Ishikawa (cell line): ENCODE data around the gene TBCD.
A peak's percentile ranks its signal among the peaks of the same experiment; 100 is the strongest.

Experiments
- CEBPB ChIP-seq: IDR thresholded peaks from 2 replicates; pipeline ENCODE4 v1.6.1; 2012
- CREB1 ChIP-seq: IDR thresholded peaks from 2 replicates; pipeline ENCODE4 v1.6.1; 2012; ENCODE audit warnings: low read depth
- EGR1 ChIP-seq: IDR thresholded peaks from 2 replicates; pipeline ENCODE4 v1.6.1; 2012
- EP300 ChIP-seq: IDR thresholded peaks from 2 replicates; pipeline ENCODE4 v1.6.1; 2012; ENCODE audit warnings: borderline replicate concordance
- FOXM1 ChIP-seq: IDR thresholded peaks from 2 replicates; pipeline ENCODE4 v1.6.1; 2012; ENCODE audit warnings: low read depth, borderline replicate concordance
- NFIC ChIP-seq: IDR thresholded peaks from 2 replicates; pipeline ENCODE4 v1.6.1; 2012
- RAD21 ChIP-seq: IDR thresholded peaks from 2 replicates; pipeline ENCODE4 v1.6.1; 2012; ENCODE audit warnings: low read depth
- TAF1 ChIP-seq: IDR thresholded peaks from 2 replicates; pipeline ENCODE4 v1.6.1; 2012; ENCODE audit warnings: low read depth, mild to moderate bottlenecking
- TCF12 ChIP-seq: IDR thresholded peaks from 2 replicates; pipeline ENCODE4 v1.6.1; 2012; ENCODE audit warnings: low read depth
- TEAD4 ChIP-seq: IDR thresholded peaks from 2 replicates; pipeline ENCODE4 v1.6.1; 2012
- YY1 ChIP-seq: IDR thresholded peaks from 2 replicates; pipeline ENCODE4 v1.6.1; 2012; ENCODE audit warnings: low read depth
- ZBTB7A ChIP-seq: IDR thresholded peaks from 2 replicates; pipeline ENCODE4 v1.6.1; 2012; ENCODE audit warnings: low read depth
- TF ChIP-seq, protein P1 (sequence below): IDR thresholded peaks from 2 replicates; pipeline ENCODE4 v1.6.1; 2012
- TF ChIP-seq, protein P2 (sequence below): IDR thresholded peaks from 2 replicates; pipeline ENCODE4 v1.6.1; 2012
- TF ChIP-seq, protein P3 (sequence below): IDR thresholded peaks from 2 replicates; pipeline ENCODE4 v1.6.1; 2012; ENCODE audit warnings: low read depth, mild to moderate bottlenecking

Gene TBCD

DNA sequence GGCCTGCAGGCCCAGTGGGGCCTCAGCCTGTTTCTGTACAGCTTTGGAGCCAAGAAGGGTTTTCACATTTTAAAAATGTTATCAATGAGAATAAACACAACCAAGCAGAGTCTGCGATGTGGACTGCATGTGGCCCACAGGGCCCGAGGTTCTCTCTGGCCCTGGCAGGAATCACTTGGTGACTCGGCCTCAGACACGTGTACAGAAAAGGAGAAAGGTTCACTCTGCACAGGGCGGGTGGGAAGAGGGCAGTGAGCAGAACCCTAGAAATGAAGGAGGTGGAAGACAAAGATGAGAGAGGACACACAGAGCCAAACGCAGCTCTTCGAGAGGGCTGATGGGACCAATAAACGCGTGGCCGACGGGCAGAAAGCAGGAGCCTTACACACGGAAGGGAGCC is 99.5 kb downstream of the TBCD start:
- TF ChIP-seq ZBTB7A (no peak), FOXM1 (no peak), EP300 (no peak), TCF12 (no peak), CREB1 (no peak), YY1 (no peak), TEAD4 (no peak), RAD21 (no peak), NFIC (no peak)
- TF ChIP-seq, protein P1, sequence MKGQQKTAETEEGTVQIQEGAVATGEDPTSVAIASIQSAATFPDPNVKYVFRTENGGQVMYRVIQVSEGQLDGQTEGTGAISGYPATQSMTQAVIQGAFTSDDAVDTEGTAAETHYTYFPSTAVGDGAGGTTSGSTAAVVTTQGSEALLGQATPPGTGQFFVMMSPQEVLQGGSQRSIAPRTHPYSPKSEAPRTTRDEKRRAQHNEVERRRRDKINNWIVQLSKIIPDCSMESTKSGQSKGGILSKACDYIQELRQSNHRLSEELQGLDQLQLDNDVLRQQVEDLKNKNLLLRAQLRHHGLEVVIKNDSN, result no peak

DNA sequence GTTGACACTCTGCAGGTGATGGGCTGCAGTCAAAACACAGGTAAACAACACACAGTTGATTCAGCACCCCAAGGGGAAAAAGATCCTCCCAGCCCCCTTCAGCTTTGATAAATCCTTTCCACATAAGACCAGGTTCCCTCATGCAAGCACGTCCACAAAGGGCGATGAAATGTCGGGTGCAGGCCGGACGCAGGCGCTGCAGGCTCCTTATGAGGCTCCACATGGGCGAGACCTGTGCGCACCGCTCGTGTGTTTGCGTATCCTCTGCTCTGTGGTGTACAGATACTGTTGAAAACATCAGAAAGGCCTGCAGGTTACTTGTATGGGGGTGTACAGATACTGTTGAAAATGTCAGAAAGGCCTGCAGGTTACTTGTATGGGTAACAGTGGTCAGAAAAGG is 102.4 kb downstream of the TBCD start:
- no peak for TF ChIP-seq FOXM1
- no peak for TF ChIP-seq CREB1
- no peak for TF ChIP-seq ZBTB7A
- TF ChIP-seq, protein P2, sequence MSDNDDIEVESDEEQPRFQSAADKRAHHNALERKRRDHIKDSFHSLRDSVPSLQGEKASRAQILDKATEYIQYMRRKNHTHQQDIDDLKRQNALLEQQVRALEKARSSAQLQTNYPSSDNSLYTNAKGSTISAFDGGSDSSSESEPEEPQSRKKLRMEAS, result no peak
- TF ChIP-seq CEBPB, result no peak
- TF ChIP-seq EGR1, result no peak
- no peak for TF ChIP-seq TAF1
- no peak for TF ChIP-seq TCF12
- no peak for TF ChIP-seq NFIC
- TF ChIP-seq, protein P1, result no peak

DNA sequence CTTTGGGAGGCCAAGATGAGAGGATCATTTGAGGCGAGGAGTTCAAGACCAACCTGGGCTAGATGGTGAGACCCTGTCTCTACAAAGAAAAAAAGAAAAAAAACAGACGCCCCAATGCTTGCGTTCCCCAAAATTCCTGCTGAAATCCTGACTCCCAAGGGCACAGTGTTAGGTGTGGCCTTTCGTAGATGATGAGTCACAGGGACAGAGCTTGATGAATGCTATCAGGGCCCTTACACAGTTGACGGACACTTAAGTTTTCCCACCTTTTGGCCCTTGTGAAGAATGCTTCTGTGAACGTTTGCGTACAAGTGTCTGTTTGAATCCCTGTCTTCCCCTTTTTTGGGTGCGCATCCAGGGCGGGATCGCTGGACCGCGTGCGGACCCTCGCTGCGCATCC is 104.5 kb downstream of the TBCD start:
- TF ChIP-seq EGR1, result no peak
- no peak for TF ChIP-seq TEAD4
- TF ChIP-seq NFIC, result no peak
- no peak for TF ChIP-seq YY1
- TF ChIP-seq TAF1, result no peak
- TF ChIP-seq, protein P3, sequence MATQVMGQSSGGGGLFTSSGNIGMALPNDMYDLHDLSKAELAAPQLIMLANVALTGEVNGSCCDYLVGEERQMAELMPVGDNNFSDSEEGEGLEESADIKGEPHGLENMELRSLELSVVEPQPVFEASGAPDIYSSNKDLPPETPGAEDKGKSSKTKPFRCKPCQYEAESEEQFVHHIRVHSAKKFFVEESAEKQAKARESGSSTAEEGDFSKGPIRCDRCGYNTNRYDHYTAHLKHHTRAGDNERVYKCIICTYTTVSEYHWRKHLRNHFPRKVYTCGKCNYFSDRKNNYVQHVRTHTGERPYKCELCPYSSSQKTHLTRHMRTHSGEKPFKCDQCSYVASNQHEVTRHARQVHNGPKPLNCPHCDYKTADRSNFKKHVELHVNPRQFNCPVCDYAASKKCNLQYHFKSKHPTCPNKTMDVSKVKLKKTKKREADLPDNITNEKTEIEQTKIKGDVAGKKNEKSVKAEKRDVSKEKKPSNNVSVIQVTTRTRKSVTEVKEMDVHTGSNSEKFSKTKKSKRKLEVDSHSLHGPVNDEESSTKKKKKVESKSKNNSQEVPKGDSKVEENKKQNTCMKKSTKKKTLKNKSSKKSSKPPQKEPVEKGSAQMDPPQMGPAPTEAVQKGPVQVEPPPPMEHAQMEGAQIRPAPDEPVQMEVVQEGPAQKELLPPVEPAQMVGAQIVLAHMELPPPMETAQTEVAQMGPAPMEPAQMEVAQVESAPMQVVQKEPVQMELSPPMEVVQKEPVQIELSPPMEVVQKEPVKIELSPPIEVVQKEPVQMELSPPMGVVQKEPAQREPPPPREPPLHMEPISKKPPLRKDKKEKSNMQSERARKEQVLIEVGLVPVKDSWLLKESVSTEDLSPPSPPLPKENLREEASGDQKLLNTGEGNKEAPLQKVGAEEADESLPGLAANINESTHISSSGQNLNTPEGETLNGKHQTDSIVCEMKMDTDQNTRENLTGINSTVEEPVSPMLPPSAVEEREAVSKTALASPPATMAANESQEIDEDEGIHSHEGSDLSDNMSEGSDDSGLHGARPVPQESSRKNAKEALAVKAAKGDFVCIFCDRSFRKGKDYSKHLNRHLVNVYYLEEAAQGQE, result no peak
- no peak for TF ChIP-seq CREB1
- TF ChIP-seq FOXM1, result no peak
- no peak for TF ChIP-seq EP300
- TF ChIP-seq, protein P2, result no peak
- no peak for TF ChIP-seq CEBPB
- TF ChIP-seq TCF12, result no peak
- no peak for TF ChIP-seq ZBTB7A
- TF ChIP-seq RAD21, result no peak
- TF ChIP-seq, protein P1, result no peak

DNA sequence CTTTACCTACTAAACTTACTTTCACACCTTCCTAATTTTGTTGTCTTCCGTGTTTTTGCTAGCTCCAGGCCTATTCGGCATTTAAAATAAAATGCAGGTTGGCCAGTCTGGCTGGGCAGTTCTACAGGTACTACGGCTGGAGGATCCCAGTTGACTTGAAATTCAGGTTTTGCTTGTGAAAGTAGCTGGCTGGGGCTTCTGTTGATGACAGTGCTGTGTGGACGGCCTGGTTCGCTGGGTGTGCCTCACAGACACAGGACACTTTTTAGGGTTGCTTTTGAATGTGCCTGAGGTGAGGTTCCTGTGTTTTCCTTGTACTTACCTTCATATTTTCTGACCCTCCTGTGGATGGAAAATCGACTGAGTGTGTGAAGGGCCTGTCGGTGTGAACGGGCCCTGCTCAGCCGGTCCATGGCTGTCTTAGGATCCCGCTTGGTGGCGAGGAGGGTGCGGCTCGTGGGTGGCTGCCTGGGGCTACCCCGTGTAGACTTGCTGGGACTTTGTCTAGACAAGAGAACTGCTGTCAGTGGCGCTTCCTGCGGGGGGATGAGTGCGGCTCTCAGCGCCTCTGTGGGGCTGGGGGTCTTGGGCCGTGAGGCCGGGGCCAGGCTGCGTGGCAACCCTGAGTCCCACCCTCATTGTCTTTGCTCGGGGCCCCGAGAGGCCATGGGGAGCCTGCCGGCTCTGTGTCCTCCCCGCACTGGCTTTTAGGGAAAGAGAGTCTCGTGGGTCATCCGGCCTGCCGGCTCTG is 106.7 kb downstream of the TBCD start:
- TF ChIP-seq YY1, result 0 out of 2 replicates have a peak, but pooled peaks have one; percentile 11
- TF ChIP-seq TEAD4, result peak; percentile 26; the same call in 1 of the 2 replicates
- no peak for TF ChIP-seq TCF12
- TF ChIP-seq CREB1, result no peak
- TF ChIP-seq RAD21, result no peak

DNA sequence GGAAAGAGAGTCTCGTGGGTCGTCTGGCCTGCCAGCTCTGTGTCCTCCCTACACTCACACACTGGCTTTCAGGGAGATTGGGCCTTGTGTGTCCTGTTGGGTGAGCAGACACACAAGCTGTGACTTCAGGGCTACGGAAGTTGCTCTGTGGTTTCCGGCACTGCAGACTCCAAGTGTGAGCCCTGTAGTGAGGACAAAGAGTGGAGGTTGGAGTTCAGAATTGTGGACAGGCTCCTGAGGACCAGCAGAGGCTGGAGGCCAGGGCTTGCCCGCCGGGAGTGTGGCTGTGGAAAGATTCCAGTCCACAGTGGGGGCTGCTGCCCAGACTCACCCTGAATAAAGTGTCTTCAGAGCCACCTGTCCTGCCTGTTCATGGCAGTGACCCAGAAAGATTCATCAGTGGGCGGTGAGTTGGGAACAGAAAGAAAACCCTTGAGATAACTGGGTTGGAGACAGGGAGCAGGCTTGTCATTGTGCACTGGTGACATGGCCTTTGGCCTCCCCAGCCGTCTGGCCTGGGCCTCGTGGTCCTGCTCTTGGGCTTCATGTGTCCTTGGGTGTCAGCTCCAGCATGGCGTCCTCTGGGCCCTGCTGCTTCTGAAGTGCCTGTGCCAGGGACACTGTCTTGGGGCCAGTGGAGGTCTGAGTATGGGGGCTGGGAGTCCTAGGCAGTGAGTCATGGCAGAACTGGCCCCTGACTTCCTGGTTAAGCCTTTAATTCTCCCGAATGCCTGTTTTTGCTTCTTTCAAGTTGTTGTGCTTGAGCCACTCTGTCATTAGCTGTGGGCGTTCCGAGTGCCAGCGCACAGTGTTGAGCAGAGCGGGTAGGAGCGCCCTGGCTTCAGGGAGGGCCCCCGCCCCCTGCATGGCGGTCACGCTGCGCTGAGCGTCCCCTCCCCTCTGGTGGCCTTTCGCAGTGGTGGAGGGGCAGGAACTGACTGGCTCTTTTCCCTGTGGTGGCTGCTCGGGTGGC is 107.9 kb downstream of the TBCD start:
- TF ChIP-seq YY1, result 0 out of 2 replicates have a peak, but pooled peaks have one; percentile 44
- no peak for TF ChIP-seq RAD21
- TF ChIP-seq, protein P3, result no peak
- TF ChIP-seq, protein P2, result peak; percentile 78
- peak; percentile 83 for TF ChIP-seq ZBTB7A
- TF ChIP-seq TCF12, result peak; percentile 83
- TF ChIP-seq, protein P1, result peak; percentile 30; the same call in 1 of the 2 replicates
- no peak for TF ChIP-seq CREB1
- no peak for TF ChIP-seq FOXM1
- no peak for TF ChIP-seq TAF1
- TF ChIP-seq EGR1, result peak; percentile 40; the same call in 1 of the 2 replicates
- peak; percentile 47 for TF ChIP-seq TEAD4
- 0 out of 2 replicates have a peak, but pooled peaks have one; percentile 43 for TF ChIP-seq EP300
- TF ChIP-seq CEBPB, result no peak; the same call in 1 of the 2 replicates
- TF ChIP-seq NFIC, result peak; percentile 40
